HG02623 (cell line): ENCODE results near the gene PPP1R12C.
"Not testable (repeated sequence)": the region's sequence is repeated elsewhere in the genome, so short reads cannot be mapped to it uniquely, and the experiment has no call there.

Source experiments
- ATAC-seq: cut with Tn5 transposase; IDR thresholded peaks from one replicate; pipeline ENCODE4 v1.9.1; 2021; ENCODE audit warnings: moderate library complexity; ENCODE audit not compliant: unreplicated experiment

Gene PPP1R12C

DNA sequence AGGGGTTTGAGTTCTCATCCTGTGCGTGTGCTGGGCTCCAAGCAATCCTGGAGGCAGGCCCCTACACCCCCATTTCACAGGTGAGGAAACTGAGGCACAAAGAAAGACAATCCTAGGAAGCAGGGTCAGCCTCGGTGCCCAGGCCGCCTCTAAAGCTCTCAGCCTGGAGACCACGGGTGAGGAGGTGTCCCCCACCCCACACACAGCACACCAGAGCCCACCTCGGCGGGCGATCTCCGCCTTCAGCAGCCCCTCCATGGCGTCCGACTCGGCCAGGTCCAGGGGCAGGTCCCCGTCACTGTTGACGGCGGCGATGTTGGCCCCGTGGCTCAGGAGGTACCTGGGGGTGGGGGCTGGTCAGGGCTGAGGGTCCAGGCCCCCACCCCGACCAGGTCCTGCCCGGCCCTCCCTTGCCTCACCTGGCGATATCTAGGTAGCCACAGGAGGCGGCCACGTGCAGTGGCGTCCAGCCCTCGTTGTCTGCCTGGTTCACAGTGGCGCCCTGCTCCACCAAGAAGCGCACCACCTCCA, 5.1 kb downstream of the PPP1R12C start:
- no peak for ATAC-seq

DNA sequence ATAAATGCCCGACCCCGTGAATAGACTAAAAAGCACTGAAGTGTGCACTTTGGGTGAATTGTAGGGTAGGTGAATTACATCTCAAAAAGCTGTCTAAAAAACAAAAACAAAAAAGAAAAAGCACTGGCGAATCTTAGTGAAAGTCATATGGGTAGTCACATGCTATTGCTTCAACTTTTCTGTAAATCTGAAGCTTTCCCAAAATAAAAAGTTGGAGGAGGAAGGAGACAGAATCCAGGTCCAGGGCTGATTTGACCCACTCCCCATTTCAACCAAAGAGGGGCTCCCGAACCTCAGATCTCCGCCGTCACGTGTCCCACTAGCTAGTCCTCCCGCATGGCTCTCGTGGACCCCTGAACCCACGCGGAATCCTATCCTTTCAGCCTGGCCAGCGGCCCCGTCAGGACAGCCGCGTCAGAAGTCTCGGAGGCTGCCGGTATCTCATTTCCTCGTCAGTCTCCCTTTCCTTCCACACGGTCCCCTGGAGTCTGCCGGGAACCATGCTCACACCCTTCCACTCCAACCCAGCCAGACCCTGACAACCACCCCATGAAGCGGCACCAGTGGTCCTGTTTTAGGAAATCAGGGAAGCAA, 6.1 kb downstream of the PPP1R12C start:
- ATAC-seq = no peak

DNA sequence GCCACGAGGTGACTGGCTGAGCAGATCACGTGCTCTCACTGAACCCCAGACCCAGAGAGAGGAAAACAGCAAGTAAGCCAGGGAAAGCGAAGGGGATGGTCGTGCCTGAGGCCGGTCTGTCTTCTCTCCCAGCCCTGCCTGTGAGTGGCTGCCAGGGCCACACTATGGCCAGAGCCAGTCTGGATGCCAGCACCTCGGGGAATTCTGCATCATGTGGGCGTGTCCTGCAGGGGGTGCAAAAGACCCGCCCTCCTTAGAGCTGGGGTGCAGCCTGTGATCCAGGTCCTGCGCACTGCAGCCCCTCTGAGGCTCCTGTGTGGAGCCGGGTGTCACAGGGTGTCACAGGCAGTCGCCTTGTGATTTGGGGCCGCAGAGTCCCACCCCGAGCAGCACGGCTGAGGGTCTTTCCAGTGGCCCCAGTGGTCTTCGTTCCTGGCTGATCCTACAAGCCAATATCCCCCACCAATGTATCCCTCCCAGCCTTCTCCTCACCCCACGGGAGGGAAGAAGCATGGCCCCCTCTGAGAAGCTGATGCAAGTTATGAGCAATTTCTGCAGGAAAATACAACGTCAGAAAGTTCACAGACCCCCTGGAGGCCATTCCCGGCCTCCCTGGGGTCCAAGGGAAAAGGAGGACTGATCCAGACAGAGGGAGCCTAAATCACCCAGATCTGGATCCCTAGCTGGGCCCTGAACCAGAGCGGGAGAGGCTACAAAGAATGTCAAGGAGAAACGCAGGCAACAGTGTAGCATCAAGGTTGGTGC, 7.7 kb downstream of the PPP1R12C start:
- ATAC-seq = no peak

GRCh38 chr19:55107252-55107651, 10.2 kb downstream of the PPP1R12C start:
- not testable (repeated sequence) for ATAC-seq

- no peak for ATAC-seq
Measured at GRCh38 chr19:55106591-55106990, 10.8 kb downstream of the PPP1R12C start.

DNA sequence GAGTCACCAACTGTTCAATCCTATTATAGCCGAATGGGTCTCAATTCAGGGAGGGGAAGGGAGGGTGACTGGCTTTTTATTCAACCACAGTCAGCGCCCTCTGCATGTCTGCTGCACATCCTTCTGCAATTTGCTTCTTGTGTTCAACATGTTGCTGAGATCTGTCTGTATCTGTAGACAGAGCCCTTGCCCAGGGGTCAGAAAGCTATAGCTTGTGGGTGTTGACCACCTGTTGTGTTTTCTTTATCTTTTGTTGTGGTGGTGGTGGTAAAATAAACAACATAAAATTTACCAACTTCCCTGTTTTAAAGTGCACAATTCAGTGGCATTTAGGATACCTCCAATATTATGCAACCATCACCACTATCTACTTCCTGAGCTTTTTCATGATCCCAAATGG, 12.2 kb downstream of the PPP1R12C start:
- no peak for ATAC-seq

- ATAC-seq = no peak
Measured at GRCh38 chr19:55103190-55103589, 14.2 kb downstream of the PPP1R12C start.

GRCh38 chr19:55101261-55101660, 16.2 kb downstream of the PPP1R12C start:
- ATAC-seq = no peak

- ATAC-seq = no peak
Measured at GRCh38 chr19:55099557-55100506, 17.6 kb downstream of the PPP1R12C start.

DNA sequence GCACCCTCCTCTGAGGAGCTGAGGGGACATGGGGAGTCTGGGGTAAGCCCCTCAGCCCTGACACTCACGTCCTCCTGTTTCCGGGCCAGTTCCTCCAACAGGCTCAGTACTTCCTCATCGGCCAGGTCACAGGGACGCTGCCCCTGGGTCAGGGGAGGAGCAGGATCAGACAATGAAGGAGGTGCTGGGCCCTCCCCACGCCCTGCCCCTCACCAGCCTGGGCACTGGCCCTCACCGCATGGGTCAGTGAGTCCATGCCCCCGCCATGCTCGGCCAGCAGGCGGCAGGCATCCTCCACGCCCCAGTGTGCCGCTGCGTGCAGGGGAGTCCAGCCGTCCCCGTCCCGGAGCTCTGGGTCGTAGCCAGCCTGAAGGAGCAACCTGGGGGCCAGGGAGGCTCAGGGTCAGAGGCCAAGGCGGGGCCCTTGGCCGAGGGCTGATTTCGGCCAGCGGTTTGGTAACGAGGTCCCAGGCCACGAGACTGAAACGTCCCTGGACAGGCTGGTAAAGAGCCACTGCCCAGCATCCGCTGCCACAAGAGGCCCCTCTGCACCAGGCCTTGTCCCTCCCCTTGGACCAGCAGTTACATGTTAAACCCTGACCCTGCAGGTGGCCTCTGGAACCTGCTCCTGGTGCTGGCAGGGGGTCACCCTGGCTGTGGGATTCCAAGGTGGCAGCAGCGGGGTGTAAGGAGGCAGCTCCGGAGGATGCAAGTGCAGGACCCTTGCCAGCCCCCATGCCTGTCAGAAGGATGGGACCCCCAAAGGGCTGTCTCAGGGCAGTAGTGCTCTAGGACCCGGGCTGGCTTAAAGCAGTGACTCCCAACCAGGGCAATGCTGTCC, 18.5 kb downstream of the PPP1R12C start:
- ATAC-seq = no peak

GRCh38 chr19:55097864-55098715, 19.3 kb downstream of the PPP1R12C start:
- no peak for ATAC-seq

DNA sequence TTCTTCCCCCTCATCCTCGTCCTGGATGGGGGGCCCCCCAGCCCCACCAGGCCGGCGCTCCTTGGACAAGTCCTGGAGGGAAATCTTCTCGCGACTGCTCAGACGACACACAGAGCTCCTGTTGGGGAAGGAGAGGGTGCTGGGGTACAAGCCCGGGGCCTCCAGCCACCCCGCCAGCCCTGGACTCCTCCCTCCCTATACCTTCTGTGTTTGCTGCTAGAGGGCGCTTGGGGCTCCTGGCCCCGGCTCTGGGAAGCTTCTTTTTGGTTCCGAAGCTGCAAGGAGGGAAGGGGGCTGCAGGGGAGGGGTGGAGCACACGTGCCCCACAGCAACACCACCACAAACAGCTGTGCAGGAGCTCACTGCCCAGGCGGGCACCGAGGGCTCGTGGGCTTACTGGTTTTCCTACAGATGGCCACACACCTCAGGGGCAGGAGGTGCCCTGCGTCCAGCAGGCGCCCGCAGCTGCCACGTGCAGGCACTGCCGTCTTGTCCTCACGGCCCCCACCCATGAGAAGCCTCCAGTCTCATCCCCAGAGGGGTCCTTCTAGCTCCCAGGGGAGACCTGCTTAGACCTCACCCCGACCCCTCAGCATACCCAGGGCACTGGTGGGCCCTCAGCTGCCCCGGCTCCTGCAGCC, 21.3 kb downstream of the PPP1R12C start:
- no peak for ATAC-seq

DNA sequence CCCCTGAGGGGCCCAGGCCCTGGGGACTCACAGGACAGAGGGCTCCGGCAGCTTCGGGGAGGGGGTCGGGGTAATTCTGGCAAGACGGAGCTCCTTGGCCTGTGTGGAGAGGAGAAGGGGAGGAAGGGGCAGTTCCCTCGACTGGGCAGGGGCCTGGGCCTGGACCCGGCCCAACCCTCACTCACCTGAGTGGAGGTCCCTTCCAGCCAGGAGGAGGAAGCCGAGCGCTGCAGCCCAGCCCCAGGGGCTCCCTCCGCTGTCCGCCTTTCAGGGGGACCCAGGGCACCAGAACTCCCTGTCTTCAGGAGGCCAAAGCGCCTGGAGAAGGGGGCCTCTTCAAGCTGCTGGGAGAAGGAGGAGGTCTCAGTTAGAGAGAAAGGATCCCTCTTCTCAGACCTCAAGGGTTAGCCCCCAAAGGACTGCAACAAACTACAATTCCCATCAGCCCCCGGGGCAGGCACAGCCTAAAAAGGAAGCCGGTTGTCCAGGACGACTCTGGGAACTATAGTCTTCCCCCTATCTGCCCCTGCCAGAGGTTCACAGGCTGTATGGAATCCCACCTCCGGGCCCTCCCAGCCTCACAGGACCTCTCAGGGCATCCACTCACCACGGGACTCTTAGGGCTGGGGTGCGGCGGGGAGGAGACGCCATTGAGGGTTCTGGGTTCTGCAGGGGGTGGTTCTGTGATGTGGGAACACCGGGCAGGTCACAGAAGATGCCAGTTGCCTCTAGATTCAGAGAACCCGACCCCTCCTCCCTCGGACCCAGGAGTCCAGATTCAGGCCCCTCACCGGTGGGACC, 22.0 kb downstream of the PPP1R12C start:
- ATAC-seq = no peak

GRCh38 chr19:55094456-55095259, 22.8 kb downstream of the PPP1R12C start:
- ATAC-seq = no peak

- no peak for ATAC-seq
Measured at GRCh38 chr19:55092423-55093318, 24.8 kb downstream of the PPP1R12C start.

DNA sequence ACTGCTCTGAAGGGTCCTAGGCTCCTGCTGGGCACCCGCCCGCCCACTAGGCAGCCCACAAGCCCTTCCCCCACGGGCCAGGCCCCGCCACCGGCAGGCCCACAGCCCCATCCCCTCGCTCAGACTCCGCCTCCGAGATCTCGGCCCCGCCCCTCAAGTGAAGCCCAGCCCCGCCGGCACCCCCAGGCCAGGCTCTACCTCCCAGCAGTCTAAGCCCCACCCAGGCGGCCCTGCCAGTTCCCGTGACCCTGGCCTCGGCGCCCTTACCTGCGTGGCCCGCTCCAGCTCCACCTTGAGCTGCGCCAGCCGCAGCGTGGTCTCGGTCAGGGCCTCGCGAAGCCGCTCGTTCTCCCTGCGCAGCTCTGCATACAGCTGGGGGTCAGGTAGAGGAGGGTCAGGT, 25.5 kb downstream of the PPP1R12C start:
- no peak for ATAC-seq
